Esophagus muscularis mucosa (tissue), 3 donors: ENCODE results near the gene GNG10.

ENCODE experiments used
- POLR2A ChIP-seq: fragments of 450-650 bp; IDR thresholded peaks from one replicate; pipeline ENCODE4 v1.6.1; 2017; ENCODE audit warnings: antibody characterized with exemption, moderate library complexity, mild to moderate bottlenecking, low read depth
- TF ChIP-seq, protein P1 (sequence below), 3 experiments: fragments of 200-600 bp in 2 of 3; fragments of 450-650 bp in 1 of 3; sonication (generic) in 2 of 3; IDR thresholded peaks; one replicate each; pipeline ENCODE4 v1.5.1; 2017 to 2019; ENCODE audit warnings: antibody characterized with exemption in 3 of 3, mild to moderate bottlenecking in 2 of 3, moderate library complexity in 1 of 3

GRCh38 chr9:111634860-111635259 lies 26.5 kb upstream of the GNG10 start:
- no peak for TF ChIP-seq POLR2A
- TF ChIP-seq, protein P1, sequence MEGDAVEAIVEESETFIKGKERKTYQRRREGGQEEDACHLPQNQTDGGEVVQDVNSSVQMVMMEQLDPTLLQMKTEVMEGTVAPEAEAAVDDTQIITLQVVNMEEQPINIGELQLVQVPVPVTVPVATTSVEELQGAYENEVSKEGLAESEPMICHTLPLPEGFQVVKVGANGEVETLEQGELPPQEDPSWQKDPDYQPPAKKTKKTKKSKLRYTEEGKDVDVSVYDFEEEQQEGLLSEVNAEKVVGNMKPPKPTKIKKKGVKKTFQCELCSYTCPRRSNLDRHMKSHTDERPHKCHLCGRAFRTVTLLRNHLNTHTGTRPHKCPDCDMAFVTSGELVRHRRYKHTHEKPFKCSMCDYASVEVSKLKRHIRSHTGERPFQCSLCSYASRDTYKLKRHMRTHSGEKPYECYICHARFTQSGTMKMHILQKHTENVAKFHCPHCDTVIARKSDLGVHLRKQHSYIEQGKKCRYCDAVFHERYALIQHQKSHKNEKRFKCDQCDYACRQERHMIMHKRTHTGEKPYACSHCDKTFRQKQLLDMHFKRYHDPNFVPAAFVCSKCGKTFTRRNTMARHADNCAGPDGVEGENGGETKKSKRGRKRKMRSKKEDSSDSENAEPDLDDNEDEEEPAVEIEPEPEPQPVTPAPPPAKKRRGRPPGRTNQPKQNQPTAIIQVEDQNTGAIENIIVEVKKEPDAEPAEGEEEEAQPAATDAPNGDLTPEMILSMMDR (IDR thresholded peaks at IDR 0.05) = no peak
